ENCODE measurements around the gene EYA4.

EYA4 gene

DNA sequence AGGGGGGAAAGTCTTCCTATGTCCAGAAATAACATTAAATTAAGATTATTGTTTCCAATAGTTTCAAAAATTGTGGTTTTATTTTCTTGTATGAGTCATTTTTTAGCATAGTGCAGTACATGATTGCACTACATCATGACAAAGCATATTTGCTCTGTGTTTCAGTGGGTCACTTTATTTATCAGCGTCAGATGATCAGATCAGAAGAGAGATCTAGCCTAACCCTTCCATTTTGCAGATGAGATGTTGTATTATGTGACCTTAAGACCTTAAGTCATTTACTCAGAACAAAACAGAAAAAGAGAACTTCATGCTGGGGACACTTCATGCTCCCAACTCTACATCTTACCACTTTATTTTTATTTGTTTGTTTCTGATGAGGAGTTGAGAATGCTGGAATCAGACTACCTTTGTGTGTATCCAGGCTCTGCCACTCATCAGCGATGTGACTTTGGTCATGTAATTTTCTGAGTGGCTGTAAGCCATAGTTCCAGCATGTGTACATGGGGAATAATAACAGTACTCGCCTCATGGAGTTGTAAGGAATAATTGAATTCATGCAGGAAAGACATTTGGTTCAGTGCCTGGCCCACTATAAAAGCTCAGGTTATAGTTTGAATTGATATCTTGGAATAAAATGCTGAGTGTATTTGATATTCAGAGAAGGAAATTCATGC, 13.5 kb downstream of the EYA4 start:
- H3K9me2 ChIP-seq (replicated peaks; ENCODE audit: insufficient read depth, low read length), result no peaks in the 10 kb centered on the region
- no peak overlapping the region for H2AFZ ChIP-seq (ENCODE audit: low read length)
- no peak overlapping the region for H3K27ac ChIP-seq (ENCODE audit: low read length)
- H3F3A ChIP-seq (ENCODE audit: insufficient read depth, low read length), result no peaks in the 10 kb centered on the region
- peaks cover 38% of the 10 kb centered on the region for H3K79me2 ChIP-seq (ENCODE audit: low read length)
- no peaks in the 10 kb centered on the region for H4K20me1 ChIP-seq (ENCODE audit: insufficient read depth, low read length)
- no peak overlapping the region for H3K9ac ChIP-seq (ENCODE audit: low read length)
- no peak for DNase-seq
- H3K4me3 ChIP-seq (ENCODE audit: low read length), result no peak overlapping the region
- H3K27me3 ChIP-seq (replicated peaks; ENCODE audit: insufficient read depth, low read length), result no peaks in the 10 kb centered on the region
- H3K9me3 ChIP-seq (replicated peaks; ENCODE audit: insufficient read depth, low read length), result no peaks in the 10 kb centered on the region
- H3K36me3 ChIP-seq (replicated peaks; ENCODE audit: insufficient read depth, low read length), result no peaks in the 10 kb centered on the region
- H3K4me1 ChIP-seq (ENCODE audit: low read length), result no peaks in the 10 kb centered on the region
- TF ChIP-seq EZH2phosphoT487 (IDR thresholded peaks at IDR 0.05; ENCODE audit: low read length) (no peak), EZH2 (optimal IDR thresholded peaks at IDR 0.05; ENCODE audit: low read depth, low read length) (no peak)
- TF ChIP-seq, protein P1, sequence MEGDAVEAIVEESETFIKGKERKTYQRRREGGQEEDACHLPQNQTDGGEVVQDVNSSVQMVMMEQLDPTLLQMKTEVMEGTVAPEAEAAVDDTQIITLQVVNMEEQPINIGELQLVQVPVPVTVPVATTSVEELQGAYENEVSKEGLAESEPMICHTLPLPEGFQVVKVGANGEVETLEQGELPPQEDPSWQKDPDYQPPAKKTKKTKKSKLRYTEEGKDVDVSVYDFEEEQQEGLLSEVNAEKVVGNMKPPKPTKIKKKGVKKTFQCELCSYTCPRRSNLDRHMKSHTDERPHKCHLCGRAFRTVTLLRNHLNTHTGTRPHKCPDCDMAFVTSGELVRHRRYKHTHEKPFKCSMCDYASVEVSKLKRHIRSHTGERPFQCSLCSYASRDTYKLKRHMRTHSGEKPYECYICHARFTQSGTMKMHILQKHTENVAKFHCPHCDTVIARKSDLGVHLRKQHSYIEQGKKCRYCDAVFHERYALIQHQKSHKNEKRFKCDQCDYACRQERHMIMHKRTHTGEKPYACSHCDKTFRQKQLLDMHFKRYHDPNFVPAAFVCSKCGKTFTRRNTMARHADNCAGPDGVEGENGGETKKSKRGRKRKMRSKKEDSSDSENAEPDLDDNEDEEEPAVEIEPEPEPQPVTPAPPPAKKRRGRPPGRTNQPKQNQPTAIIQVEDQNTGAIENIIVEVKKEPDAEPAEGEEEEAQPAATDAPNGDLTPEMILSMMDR (IDR thresholded peaks at IDR 0.05; ENCODE audit: low read length), result no peak
- H3K4me2 ChIP-seq (ENCODE audit: low read depth, low read length), result no peak overlapping the region

DNA sequence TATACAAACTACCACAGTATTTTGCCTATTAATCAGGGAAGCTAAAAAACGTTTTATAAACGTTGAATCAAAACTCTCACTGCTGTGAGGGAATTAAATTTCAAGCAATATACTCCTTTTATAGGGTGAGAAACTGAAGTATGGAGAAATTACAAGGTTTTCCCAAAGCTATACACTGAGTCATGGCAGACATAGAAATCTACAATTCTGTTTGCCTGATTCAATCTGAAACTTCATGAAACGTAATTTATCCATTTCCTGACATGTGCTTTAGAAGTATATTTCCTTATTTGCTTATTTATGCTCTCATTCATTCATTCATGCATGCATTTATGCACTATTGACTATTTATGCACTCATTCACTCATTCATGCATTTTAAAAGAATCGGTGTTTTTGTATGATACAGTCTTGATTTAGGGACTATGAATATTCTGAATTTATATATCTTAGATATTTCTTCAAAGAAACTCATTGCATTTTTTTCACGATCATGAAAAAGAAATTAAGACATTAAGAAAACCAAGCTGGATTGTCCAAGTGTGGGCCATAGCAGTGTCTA, 16.5 kb downstream of the EYA4 start:
- DNase-seq, result no peak
- H3K27me3 ChIP-seq (replicated peaks; ENCODE audit: insufficient read depth, low read length), result no peaks in the 10 kb centered on the region
- no peaks in the 10 kb centered on the region for H3K9me2 ChIP-seq (replicated peaks; ENCODE audit: insufficient read depth, low read length)
- no peak overlapping the region for H3K4me3 ChIP-seq (ENCODE audit: low read length)
- H3K79me2 ChIP-seq (ENCODE audit: low read length), result peaks cover 20% of the 10 kb centered on the region; the same call in 1 of the 2 replicates
- H3K36me3 ChIP-seq (replicated peaks; ENCODE audit: insufficient read depth, low read length), result no peaks in the 10 kb centered on the region
- TF ChIP-seq EZH2phosphoT487 (IDR thresholded peaks at IDR 0.05; ENCODE audit: low read length), result no peak
- TF ChIP-seq, protein P1 (IDR thresholded peaks at IDR 0.05; ENCODE audit: low read length), result no peak
- TF ChIP-seq EZH2 (optimal IDR thresholded peaks at IDR 0.05; ENCODE audit: low read depth, low read length), result no peak
- H3K4me1 ChIP-seq (ENCODE audit: low read length), result no peaks in the 10 kb centered on the region
- no peak overlapping the region for H2AFZ ChIP-seq (ENCODE audit: low read length)
- H4K20me1 ChIP-seq (ENCODE audit: insufficient read depth, low read length), result no peaks in the 10 kb centered on the region
- H3K4me2 ChIP-seq (ENCODE audit: low read depth, low read length), result no peak overlapping the region
- H3K27ac ChIP-seq (ENCODE audit: low read length), result no peak overlapping the region
- H3K9ac ChIP-seq (ENCODE audit: low read length), result no peak overlapping the region
- no peaks in the 10 kb centered on the region for H3F3A ChIP-seq (ENCODE audit: insufficient read depth, low read length)
- H3K9me3 ChIP-seq (replicated peaks; ENCODE audit: insufficient read depth, low read length), result no peaks in the 10 kb centered on the region

DNA sequence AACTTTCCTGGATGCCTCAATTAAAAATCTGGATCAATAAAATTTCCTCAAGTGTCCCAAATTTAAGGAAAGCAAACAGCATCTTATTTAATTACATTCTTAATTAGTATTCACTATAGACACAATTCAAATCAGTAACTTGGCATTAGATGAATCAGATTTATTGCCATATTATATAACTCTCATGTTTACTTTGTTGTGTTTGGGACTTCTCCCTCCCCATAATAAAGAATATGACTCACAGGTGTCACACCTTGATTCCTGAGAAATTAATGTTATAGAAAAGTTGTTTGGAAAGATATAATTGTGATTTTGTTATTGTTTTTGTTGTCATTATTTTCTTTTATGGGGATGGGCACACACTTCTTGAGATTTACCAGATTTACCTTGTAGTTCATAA, 18.4 kb downstream of the EYA4 start:
- TF ChIP-seq EZH2phosphoT487 (IDR thresholded peaks at IDR 0.05; ENCODE audit: low read length) (no peak), EZH2 (optimal IDR thresholded peaks at IDR 0.05; ENCODE audit: low read depth, low read length) (no peak)
- TF ChIP-seq, protein P1 (IDR thresholded peaks at IDR 0.05; ENCODE audit: low read length), result no peak
- no peak for DNase-seq
- H3K9me2 ChIP-seq (replicated peaks; ENCODE audit: insufficient read depth, low read length), result no peaks in the 10 kb centered on the region
- no peaks in the 10 kb centered on the region for H4K20me1 ChIP-seq (ENCODE audit: insufficient read depth, low read length)
- no peak overlapping the region for H3K4me2 ChIP-seq (ENCODE audit: low read depth, low read length)
- no peaks in the 10 kb centered on the region for H3K4me1 ChIP-seq (ENCODE audit: low read length)
- H3K9ac ChIP-seq (ENCODE audit: low read length), result no peak overlapping the region
- H3K36me3 ChIP-seq (replicated peaks; ENCODE audit: insufficient read depth, low read length), result no peaks in the 10 kb centered on the region
- no peaks in the 10 kb centered on the region for H3K27me3 ChIP-seq (replicated peaks; ENCODE audit: insufficient read depth, low read length)
- no peaks in the 10 kb centered on the region for H3K9me3 ChIP-seq (replicated peaks; ENCODE audit: insufficient read depth, low read length)
- H3F3A ChIP-seq (ENCODE audit: insufficient read depth, low read length), result no peaks in the 10 kb centered on the region
- H3K79me2 ChIP-seq (ENCODE audit: low read length), result peaks cover 4% of the 10 kb centered on the region; the same call in 1 of the 2 replicates
- no peak overlapping the region for H3K4me3 ChIP-seq (ENCODE audit: low read length)
- H2AFZ ChIP-seq (ENCODE audit: low read length), result no peak overlapping the region
- no peak overlapping the region for H3K27ac ChIP-seq (ENCODE audit: low read length)

Data from MM.1S (cell line).